ENCODE measurements around the gene COQ2.

COQ2 gene

DNA sequence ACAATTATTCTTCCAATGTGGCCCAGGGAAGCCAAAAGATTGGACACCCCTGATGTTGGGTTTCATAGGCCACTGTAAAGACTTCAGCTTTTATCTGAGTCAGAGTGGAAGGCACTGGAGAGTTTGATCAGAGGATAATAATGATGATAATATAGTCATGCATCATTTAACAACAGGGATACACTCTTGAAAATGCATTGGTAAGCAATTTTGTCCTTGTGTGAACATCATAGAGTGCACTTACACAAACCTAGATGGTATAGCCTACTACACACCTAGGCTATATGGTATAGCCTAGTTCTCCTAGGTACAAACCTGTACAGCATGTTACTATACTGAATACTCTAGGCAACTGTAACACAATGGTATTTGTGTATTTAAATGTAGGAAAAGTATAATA lies 70.5 kb downstream of the COQ2 start:
- DNase-seq = no peak
